Embryonic facial prominence (tissue), 1 donor: ENCODE results near the gene PRELID2.
A peak's percentile ranks its signal among the peaks of the same experiment; 100 is the strongest.
"Not testable (repeated sequence)": the region's sequence is repeated elsewhere in the genome, so short reads cannot be mapped to it uniquely, and the experiment has no call there.

ENCODE experiments used
- DNase-seq: peaks from one replicate; pipeline ENCODE4 v3.0.0-alpha.2; 2016; ENCODE audit errors: extremely low spot score

PRELID2 gene

GRCh38 chr5:145834917-145835847 lies at the start of gene PRELID2:
Gene PRELID2 (minus strand): TSS chr5:145835342. CDS start chr5:145835251, 91 bp downstream.
- peak; percentile 80 for DNase-seq

GRCh38 chr5:145874765-145875164 lies 39.6 kb upstream of the PRELID2 start:
- DNase-seq: no peak

GRCh38 chr5:145872914-145873313 lies 37.8 kb upstream of the PRELID2 start, which contains the start of gene GRXCR2:
Gene GRXCR2 (minus strand): TSS chr5:145873014. CDS start chr5:145872968, 46 bp downstream.
- DNase-seq: no peak

- no peak for DNase-seq
These were observed 37.3 kb upstream of the PRELID2 start for GRCh38 chr5:145872486-145872885.

GRCh38 chr5:145869753-145870152 lies 34.6 kb upstream of the PRELID2 start:
- no peak for DNase-seq

- DNase-seq: no peak
These were observed 32.7 kb upstream of the PRELID2 start for GRCh38 chr5:145867806-145868205.

GRCh38 chr5:145864432-145864831 lies 29.3 kb upstream of the PRELID2 start:
- not testable (repeated sequence) for DNase-seq

- DNase-seq: no peak
These were observed 27.9 kb upstream of the PRELID2 start for GRCh38 chr5:145863003-145863402.

GRCh38 chr5:145859897-145860296 lies 24.8 kb upstream of the PRELID2 start:
- no peak for DNase-seq

- DNase-seq: no peak
These were observed 24.3 kb upstream of the PRELID2 start for GRCh38 chr5:145859453-145859852.

- DNase-seq: no peak
These were observed 23.8 kb upstream of the PRELID2 start for GRCh38 chr5:145858959-145859358.

GRCh38 chr5:145856285-145856818 lies 21.2 kb upstream of the PRELID2 start:
- DNase-seq: peak; percentile 37

GRCh38 chr5:145855763-145856267 lies 20.7 kb upstream of the PRELID2 start:
- DNase-seq: no peak

GRCh38 chr5:145854651-145855258 lies 19.6 kb upstream of the PRELID2 start:
- DNase-seq: no peak

GRCh38 chr5:145853781-145854376 lies 18.7 kb upstream of the PRELID2 start:
- DNase-seq: no peak

GRCh38 chr5:145852990-145853389 lies 17.8 kb upstream of the PRELID2 start:
- DNase-seq: no peak

GRCh38 chr5:145848854-145849253 lies 13.7 kb upstream of the PRELID2 start:
- no peak for DNase-seq

GRCh38 chr5:145847499-145848497 lies 12.7 kb upstream of the PRELID2 start:
- no peak for DNase-seq

- no peak for DNase-seq
These were observed 10.9 kb upstream of the PRELID2 start for GRCh38 chr5:145846081-145846480.

- no peak for DNase-seq
These were observed 6.2 kb upstream of the PRELID2 start for GRCh38 chr5:145841299-145841698.
